C1 segment of cervical spinal cord (tissue), 14 donors: ENCODE data around the gene OR6Y1.
A peak's percentile ranks its signal among the peaks of the same experiment; 100 is the strongest.

ENCODE experiments used
- DNase-seq, 14 donors: peaks; one replicate each; lab custom pipeline; 2025; lab: John Stamatoyannopoulos, UW

The OR6Y1 gene

GRCh38 chr1:158506369-158506987 is 47.7 kb downstream of the OR6Y1 start:
- peak in 1 of 14 donors; percentile 2 for DNase-seq

- no peak for DNase-seq
These were observed 57.8 kb downstream of the OR6Y1 start for GRCh38 chr1:158496374-158496773.

- DNase-seq = no peak
These were observed 59.4 kb downstream of the OR6Y1 start for GRCh38 chr1:158494796-158495195.
